Activated T-helper 1 cell treated with anti-CD3 and anti-CD28 coated beads, Interleukin-12 subunit alpha, Interleukin-12 subunit beta, Interleukin-2, Interleukin-4 antibody, amounts not matched to agents 30 ng/mL and 10 ng/mL and 1 ng/mL, durations not matched to agents 14 hours and 24 hours and 36 hours (primary cell): ENCODE data around the gene DISC1. TPM values are rescaled to one million over a fixed set of nuclear protein-coding genes. Genes with fewer than 3 reads are reported as not detected.
A peak's percentile ranks its signal among the peaks of the same experiment; 100 is the strongest.

Experiments
- DNase-seq: peaks from one replicate; pipeline ENCODE4 v3.0.0; 2021; ENCODE audit warnings: low spot score
- H3K27ac Mint-ChIP-seq: one replicate; pipeline ENCODE4 v1.8.0; 2021; ENCODE audit warnings: mild to moderate bottlenecking, mixed read lengths
- H3K27me3 Mint-ChIP-seq: one replicate; pipeline ENCODE4 v1.8.0; 2022; ENCODE audit warnings: mild to moderate bottlenecking, moderate library complexity, mixed read lengths; ENCODE audit not compliant: insufficient read depth
- H3K36me3 Mint-ChIP-seq: one replicate; pipeline ENCODE4 v1.8.0; 2021; ENCODE audit warnings: low read depth, mixed read lengths
- H3K4me1 Mint-ChIP-seq: one replicate; pipeline ENCODE4 v1.8.0; 2021; ENCODE audit warnings: low read depth, mixed read lengths
- H3K4me3 Mint-ChIP-seq: one replicate; pipeline ENCODE4 v1.8.0; 2021; ENCODE audit warnings: mild to moderate bottlenecking, moderate library complexity, mixed read lengths
- H3K9me3 Mint-ChIP-seq: one replicate; pipeline ENCODE4 v1.8.0; 2021; ENCODE audit warnings: mixed read lengths
- intact Hi-C: fragments of 100-400 bp; cut with micrococcal nuclease; formaldehyde crosslinking; loops from one replicate; pipeline ENCODE4 v1.15.1; 2024
- total RNA-seq: library from RNA; stranded (reverse); gene quantifications from 2 replicates; pipeline ENCODE4 v1.2.3, GENCODE V29; 2022

Gene DISC1
- total RNA-seq, 1 donor from 2014 or later, result 3.3 TPM

GRCh38 chr1:231865331-231865730 is 238.7 kb downstream of the DISC1 start:
- H3K27me3 Mint-ChIP-seq, result no peaks in the 10 kb centered on the region
- no peak for DNase-seq
- peaks cover 6% of the 10 kb centered on the region for H3K4me1 Mint-ChIP-seq
- no peaks in the 10 kb centered on the region for H3K9me3 Mint-ChIP-seq
- no peak overlapping the region for H3K27ac Mint-ChIP-seq
- H3K36me3 Mint-ChIP-seq, result no peaks in the 10 kb centered on the region
- intact Hi-C loops, result loop anchor here (5.0 to 10.0 kb wide), 2 partner anchors 117 to 179 kb away; no protein-coding TSS in a partner anchor
- H3K4me3 Mint-ChIP-seq, result no peak overlapping the region

- Mint-ChIP-seq H3K4me3 (no peak overlapping the region), H3K27ac (no peak overlapping the region), H3K27me3 (no peaks in the 10 kb centered on the region), H3K9me3 (no peaks in the 10 kb centered on the region), H3K36me3 (no peaks in the 10 kb centered on the region), H3K4me1 (peaks cover 6% of the 10 kb centered on the region)
- intact Hi-C loops, result loop anchor here (1.0 to 10.0 kb wide), 4 partner anchors 52 to 761 kb away; no protein-coding TSS in a partner anchor
- peak; percentile 13 for DNase-seq
Observed at GRCh38 chr1:231866392-231867331, 240.1 kb downstream of the DISC1 start.

- DNase-seq, result no peak
- Mint-ChIP-seq H3K27ac (no peak overlapping the region), H3K27me3 (no peaks in the 10 kb centered on the region), H3K9me3 (no peaks in the 10 kb centered on the region), H3K4me1 (peaks cover 6% of the 10 kb centered on the region), H3K36me3 (no peaks in the 10 kb centered on the region), H3K4me3 (no peak overlapping the region)
- intact Hi-C loops, result loop anchor here (2.0 to 10.0 kb wide), 3 partner anchors 51 to 177 kb away; no protein-coding TSS in a partner anchor
Observed at GRCh38 chr1:231867607-231868006, 241.0 kb downstream of the DISC1 start.

- H3K27me3 Mint-ChIP-seq, result no peaks in the 10 kb centered on the region
- no peak overlapping the region for H3K27ac Mint-ChIP-seq
- intact Hi-C loops, result loop anchor here (5.0 to 10.0 kb wide), 2 partner anchors 113 to 175 kb away; no protein-coding TSS in a partner anchor
- no peaks in the 10 kb centered on the region for H3K9me3 Mint-ChIP-seq
- no peaks in the 10 kb centered on the region for H3K36me3 Mint-ChIP-seq
- H3K4me3 Mint-ChIP-seq, result no peak overlapping the region
- H3K4me1 Mint-ChIP-seq, result peaks cover 6% of the 10 kb centered on the region
- DNase-seq, result no peak
Observed at GRCh38 chr1:231869364-231869763, 242.8 kb downstream of the DISC1 start.

GRCh38 chr1:231871471-231871870 is 244.9 kb downstream of the DISC1 start:
- Mint-ChIP-seq H3K9me3 (peaks cover 10% of the 10 kb centered on the region), H3K36me3 (peaks cover 2% of the 10 kb centered on the region), H3K27ac (no peak overlapping the region), H3K4me3 (no peak overlapping the region), H3K27me3 (no peaks in the 10 kb centered on the region), H3K4me1 (peaks cover 6% of the 10 kb centered on the region)
- no peak for DNase-seq
- intact Hi-C loops, result no loop called here

- Mint-ChIP-seq H3K27ac (no peak overlapping the region), H3K4me1 (peaks cover 6% of the 10 kb centered on the region), H3K27me3 (no peaks in the 10 kb centered on the region), H3K9me3 (peaks cover 13% of the 10 kb centered on the region), H3K4me3 (no peak overlapping the region), H3K36me3 (peaks cover 2% of the 10 kb centered on the region)
- intact Hi-C loops, result no loop called here
- no peak for DNase-seq
Observed at GRCh38 chr1:231871878-231872277, 245.3 kb downstream of the DISC1 start.

GRCh38 chr1:231872461-231872910 is 245.9 kb downstream of the DISC1 start:
- Mint-ChIP-seq H3K4me1 (peaks cover 6% of the 10 kb centered on the region), H3K4me3 (no peak overlapping the region), H3K27me3 (no peaks in the 10 kb centered on the region), H3K36me3 (peaks cover 2% of the 10 kb centered on the region), H3K27ac (peak overlapping the region; percentile 56), H3K9me3 (peaks cover 13% of the 10 kb centered on the region)
- intact Hi-C loops, result no loop called here
- no peak for DNase-seq

- Mint-ChIP-seq H3K4me3 (no peak overlapping the region), H3K36me3 (peaks cover 2% of the 10 kb centered on the region), H3K27ac (no peak overlapping the region), H3K9me3 (peaks cover 13% of the 10 kb centered on the region), H3K27me3 (no peaks in the 10 kb centered on the region), H3K4me1 (no peaks in the 10 kb centered on the region)
- DNase-seq, result no peak
- intact Hi-C loops, result no loop called here
Observed at GRCh38 chr1:231878737-231879136, 252.1 kb downstream of the DISC1 start.

- Mint-ChIP-seq H3K4me3 (no peak overlapping the region), H3K4me1 (no peaks in the 10 kb centered on the region), H3K9me3 (peaks cover 13% of the 10 kb centered on the region), H3K36me3 (peaks cover 2% of the 10 kb centered on the region), H3K27ac (no peak overlapping the region), H3K27me3 (no peaks in the 10 kb centered on the region)
- intact Hi-C loops, result no loop called here
- no peak for DNase-seq
Observed at GRCh38 chr1:231879296-231879695, 252.7 kb downstream of the DISC1 start.

GRCh38 chr1:231882333-231882732 is 255.7 kb downstream of the DISC1 start:
- Mint-ChIP-seq H3K27ac (no peak overlapping the region), H3K9me3 (no peaks in the 10 kb centered on the region), H3K27me3 (no peaks in the 10 kb centered on the region), H3K4me1 (no peaks in the 10 kb centered on the region), H3K4me3 (no peak overlapping the region), H3K36me3 (no peaks in the 10 kb centered on the region)
- intact Hi-C loops, result no loop called here
- DNase-seq, result no peak

- no peak overlapping the region for H3K27ac Mint-ChIP-seq
- H3K4me1 Mint-ChIP-seq, result no peaks in the 10 kb centered on the region
- H3K27me3 Mint-ChIP-seq, result no peaks in the 10 kb centered on the region
- no peaks in the 10 kb centered on the region for H3K36me3 Mint-ChIP-seq
- intact Hi-C loops, result no loop called here
- H3K9me3 Mint-ChIP-seq, result no peaks in the 10 kb centered on the region
- no peak for DNase-seq
- H3K4me3 Mint-ChIP-seq, result no peak overlapping the region
Observed at GRCh38 chr1:231882790-231883189, 256.2 kb downstream of the DISC1 start.

GRCh38 chr1:231883382-231883781 is 256.8 kb downstream of the DISC1 start:
- H3K27ac Mint-ChIP-seq, result no peak overlapping the region
- intact Hi-C loops, result no loop called here

GRCh38 chr1:231885209-231885854 is 258.7 kb downstream of the DISC1 start:
- no peak overlapping the region for H3K4me3 Mint-ChIP-seq
- no peaks in the 10 kb centered on the region for H3K36me3 Mint-ChIP-seq
- no peak overlapping the region for H3K27ac Mint-ChIP-seq
- DNase-seq, result no peak
- no peaks in the 10 kb centered on the region for H3K27me3 Mint-ChIP-seq
- intact Hi-C loops, result no loop called here
- no peaks in the 10 kb centered on the region for H3K9me3 Mint-ChIP-seq
- H3K4me1 Mint-ChIP-seq, result no peaks in the 10 kb centered on the region

More at GRCh38 chr1:231883382-231883781, 256.8 kb downstream of the DISC1 start:
- Mint-ChIP-seq H3K36me3 (no peaks in the 10 kb centered on the region), H3K4me1 (no peaks in the 10 kb centered on the region), H3K4me3 (no peak overlapping the region), H3K27me3 (no peaks in the 10 kb centered on the region), H3K9me3 (no peaks in the 10 kb centered on the region)
- DNase-seq, result no peak
